HG03575 (cell line): ENCODE measurements around the gene MTHFS.
"Not testable (repeated sequence)": the region's sequence is repeated elsewhere in the genome, so short reads cannot be mapped to it uniquely, and the experiment has no call there.

Source experiments
- ATAC-seq: cut with Tn5 transposase; IDR thresholded peaks from one replicate; pipeline ENCODE4 v1.9.1; 2021; ENCODE audit not compliant: unreplicated experiment, insufficient number of reproducible peaks, low FRiP score; ENCODE audit errors: extremely low read depth

The MTHFS gene

DNA sequence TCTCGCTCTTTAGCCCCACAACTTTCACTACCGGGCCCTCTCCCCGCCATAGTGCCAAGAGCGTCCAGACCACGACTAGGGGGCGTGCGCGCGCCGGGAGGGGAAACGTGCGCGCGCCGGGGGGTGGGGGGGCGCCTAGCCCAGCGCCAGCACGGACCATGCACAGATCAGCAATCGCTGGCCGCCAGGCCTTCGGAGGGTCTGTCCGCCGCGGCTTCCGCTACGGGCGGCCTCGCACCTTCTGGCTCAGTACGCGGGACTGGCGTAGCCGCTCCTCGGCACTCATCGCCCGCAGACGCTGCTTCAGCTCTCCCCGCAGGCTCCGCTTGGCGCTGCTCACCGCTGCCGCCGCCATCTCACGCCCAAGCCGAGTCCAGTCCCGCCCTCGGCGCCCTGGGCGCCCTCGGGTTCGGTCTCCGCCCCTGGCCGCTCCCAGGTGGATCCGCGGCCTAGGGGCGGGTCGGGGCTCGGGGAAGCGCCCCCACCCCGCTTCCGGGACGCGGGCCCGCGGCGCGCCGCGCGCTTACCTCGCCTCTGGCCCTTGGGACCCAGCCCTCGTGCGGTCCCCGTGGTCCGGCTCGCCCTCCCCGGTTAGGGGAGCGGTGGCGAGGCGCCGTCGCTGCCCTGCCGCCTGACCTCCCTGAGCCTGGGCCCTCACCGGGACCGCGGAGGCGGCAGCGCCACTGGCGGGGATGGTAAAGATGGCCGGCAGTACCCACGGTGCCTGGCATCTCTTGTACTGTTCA, at the start of gene MTHFS:
MTHFS (minus strand) TSS at position 381 of the 746 bp plus-strand sequence; CDS start at position 355, 26 bp downstream.
- no peak for ATAC-seq

GRCh38 chr15:79944622-79945021, 47.8 kb upstream of the MTHFS start:
- no peak for ATAC-seq

DNA sequence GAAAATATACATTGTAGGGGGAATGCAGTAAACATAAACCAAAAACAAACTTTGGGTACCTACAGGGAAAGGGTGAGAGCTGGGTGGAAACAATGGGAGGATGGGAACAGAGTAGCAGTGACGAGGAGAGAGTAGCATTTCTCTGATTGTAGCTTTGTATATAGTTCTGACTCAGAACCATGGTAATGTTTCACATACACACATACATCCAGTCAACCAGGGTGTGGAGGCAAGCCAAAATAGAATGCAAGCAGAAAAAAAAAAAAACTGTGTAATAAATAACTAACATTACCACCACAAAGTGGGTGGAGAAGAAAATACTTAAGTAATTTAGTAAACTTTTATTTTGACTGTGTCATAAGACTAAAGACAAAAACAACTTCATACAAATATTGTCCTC, 47.0 kb upstream of the MTHFS start:
- peak; percentile 85 for ATAC-seq

DNA sequence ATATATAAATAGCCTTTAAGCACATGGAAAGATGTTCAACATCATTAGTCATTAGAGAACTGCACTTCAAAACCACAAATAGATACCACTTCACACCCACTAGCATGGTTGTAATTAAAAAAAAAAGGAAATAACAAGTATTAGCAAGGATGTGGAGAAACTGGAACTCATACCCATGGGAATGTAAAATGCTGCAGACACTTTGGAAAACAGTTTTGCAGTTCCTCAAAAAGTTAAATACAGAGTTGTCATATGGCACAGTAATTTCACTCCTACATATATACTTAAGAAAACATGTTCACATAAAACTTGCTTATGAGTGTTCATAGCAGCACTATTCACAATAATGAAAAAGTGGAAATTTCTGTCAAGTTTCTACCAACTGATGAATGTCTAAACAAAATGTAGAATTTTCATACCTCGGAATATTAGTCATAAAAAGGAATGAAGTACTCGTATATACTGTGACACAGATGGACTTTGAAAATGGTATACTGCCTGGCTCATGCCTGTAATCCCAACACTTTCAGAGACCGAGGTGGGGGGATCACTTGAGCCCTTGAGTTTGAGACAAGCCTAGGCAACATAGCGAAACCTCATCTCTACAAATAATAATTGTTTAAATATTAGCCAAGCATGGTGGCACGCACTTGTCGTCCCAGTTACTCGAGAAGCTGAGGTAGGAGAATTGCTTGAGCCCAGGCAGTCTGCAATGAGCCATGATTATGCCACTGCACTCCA, 46.1 kb upstream of the MTHFS start:
- ATAC-seq, result no peak

- ATAC-seq, result no peak
Observed at GRCh38 chr15:79939399-79939798, 42.6 kb upstream of the MTHFS start.

- ATAC-seq, result no peak
Observed at GRCh38 chr15:79938143-79938542, 41.3 kb upstream of the MTHFS start.

GRCh38 chr15:79935556-79936201, 38.9 kb upstream of the MTHFS start:
- ATAC-seq, result not testable (repeated sequence)

DNA sequence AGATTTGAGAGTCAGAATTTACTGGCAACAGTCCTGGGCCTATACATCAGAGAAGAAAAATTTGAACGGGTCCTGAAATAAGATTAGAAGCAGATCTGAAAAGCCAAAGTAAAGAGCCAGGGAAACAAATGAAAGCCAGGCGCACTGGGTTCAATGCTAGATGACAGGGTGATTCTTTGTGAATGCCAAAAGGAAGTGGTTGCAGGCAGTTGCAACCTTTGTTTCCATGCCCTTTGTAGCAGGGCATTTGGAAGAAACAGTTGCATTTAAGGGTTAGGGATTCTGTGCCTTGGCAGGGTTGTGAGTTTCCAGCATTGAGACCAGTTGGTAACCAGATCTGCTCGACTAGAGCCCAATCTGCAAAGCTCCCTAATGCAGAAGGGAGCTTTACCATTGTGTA, 36.4 kb upstream of the MTHFS start:
- ATAC-seq, result no peak

- no peak for ATAC-seq
Observed at GRCh38 chr15:79932447-79932846, 35.6 kb upstream of the MTHFS start.

DNA sequence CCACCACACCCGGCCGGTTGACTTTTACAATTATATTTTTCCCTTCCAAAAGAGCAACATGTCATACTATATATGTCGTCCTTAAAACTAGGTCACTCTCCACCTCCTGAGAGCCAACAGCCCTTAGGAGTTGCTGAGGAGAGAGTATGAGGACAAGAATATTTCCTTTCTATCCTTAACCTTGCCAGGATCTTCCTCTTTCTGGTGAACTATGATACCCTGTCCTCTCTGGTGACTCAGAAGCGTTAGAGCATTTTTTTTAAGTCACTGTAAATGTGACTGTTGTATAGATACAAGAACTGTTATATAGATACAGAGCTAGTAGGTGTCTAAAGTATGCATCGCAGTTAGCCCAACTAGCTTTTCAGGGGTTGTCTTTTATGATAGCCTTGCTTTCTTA, 33.7 kb upstream of the MTHFS start:
- no peak for ATAC-seq

DNA sequence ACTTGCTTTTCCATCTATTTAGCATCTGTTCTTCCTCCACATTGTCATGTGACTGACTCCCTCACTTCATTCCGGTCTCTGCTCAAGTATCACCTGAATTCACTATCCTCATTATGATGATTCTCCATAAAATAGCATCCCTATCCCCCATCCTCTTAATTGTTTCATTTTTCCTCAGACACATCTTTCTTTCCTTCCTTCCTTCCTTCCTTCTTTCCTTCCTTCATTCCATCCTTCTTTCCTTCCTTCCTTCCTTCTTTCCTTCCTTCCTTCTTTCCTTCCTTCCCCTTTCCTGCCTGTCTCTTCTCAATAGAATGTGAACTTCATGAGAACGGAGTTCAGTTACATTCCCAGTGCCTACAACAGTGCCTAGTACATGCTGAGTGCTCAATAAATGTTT, 32.6 kb upstream of the MTHFS start:
- ATAC-seq, result no peak

- ATAC-seq, result not testable (repeated sequence)
Observed at GRCh38 chr15:79926116-79926515, 29.3 kb upstream of the MTHFS start.

DNA sequence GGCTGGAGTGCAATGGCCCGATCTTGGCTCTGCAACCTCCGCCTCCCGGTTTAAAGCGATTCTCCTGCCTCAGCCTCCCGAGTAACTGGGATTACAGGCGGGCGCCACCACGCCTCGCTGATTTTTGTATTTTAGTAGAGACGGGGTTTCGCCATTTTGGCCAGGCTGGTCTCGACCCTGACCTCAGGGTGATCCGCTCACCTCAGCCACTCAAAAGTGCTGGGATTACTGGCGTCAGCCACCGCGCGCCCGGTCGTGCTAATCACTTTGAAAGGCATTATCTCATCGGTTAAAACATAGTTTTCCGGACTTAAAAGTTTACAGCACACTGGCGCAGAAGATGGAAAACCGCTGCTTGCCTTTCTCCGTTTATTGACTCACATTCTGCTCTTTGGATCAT, 27.6 kb upstream of the MTHFS start:
- ATAC-seq, result no peak

DNA sequence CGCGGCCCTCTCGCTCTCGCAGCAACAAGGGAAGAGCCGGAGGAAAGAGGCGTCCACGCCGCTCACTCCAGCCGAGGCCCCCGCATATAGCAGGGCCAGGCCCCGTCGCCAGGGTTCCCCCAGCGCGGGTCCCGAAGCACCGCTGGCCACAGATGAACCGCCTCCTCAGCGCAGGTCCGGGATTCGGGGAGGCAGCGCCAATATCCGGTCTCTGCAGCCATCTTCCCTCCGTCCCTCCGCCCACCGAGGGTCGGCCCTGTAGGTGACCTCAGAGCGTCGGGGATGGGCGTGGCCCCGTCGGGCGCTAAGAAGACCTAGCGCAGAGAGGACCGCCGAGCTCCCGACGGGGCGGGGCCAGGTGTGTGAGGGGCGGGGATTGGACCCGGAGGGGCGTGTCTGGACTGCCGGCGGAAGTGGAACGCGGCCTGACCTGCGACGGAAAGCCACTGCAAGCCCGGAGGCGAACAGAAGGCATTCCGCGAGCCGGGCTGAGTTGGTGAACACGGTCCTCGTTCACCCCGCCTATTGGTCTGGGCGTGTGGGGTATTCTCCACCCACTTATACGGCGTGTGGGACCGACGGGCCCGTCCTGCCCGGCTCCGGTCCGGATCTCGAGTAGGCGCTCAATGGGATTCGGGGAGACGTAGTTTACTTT, 26.8 kb upstream of the MTHFS start:
- ATAC-seq, result peak; percentile 77

- peak; percentile 17 for ATAC-seq
Observed at GRCh38 chr15:79923079-79923514, 26.3 kb upstream of the MTHFS start.

DNA sequence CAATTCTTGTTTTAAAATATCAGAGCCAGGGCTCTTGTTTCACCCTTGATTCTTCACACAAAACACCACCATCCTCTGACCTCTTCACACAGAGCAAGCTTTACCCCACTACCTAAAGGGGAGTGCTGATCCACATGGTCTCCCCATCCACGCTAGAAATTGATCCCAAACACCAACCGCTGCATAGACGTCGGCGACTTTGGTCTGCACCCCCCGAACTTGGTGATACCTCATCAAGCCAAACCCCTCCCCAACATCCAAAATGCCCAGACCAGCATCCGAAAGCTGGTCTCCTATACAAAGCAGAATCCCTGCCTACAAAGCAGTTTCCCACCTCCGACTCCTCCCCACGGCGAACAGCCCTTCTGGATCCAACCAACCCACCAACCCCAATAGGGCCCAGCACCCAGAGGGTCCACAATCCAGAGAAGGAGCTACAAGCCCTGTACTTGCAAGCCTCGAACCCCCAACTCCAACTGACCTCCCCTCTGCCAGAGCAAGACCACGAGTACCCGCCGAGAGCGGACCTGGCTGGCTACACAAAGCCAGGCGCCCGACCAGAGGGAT, 25.8 kb upstream of the MTHFS start:
- no peak for ATAC-seq

- no peak for ATAC-seq
Observed at GRCh38 chr15:79919749-79920511, 23.1 kb upstream of the MTHFS start.

- no peak for ATAC-seq
Observed at GRCh38 chr15:79919090-79919748, 22.4 kb upstream of the MTHFS start.
